GM23338 (cell line): ENCODE measurements around the gene GPR146. TPM values are rescaled to one million over a fixed set of nuclear protein-coding genes. Genes with fewer than 3 reads are reported as not detected.

Experiments used
- ATAC-seq: fragments of 200-7000 bp; cut with Tn5 transposase; 3 replicates; pipeline ENCODE4 v1.9.1; 2020
- DNase-seq: peaks from one replicate; pipeline ENCODE4 v3.0.0-alpha.2; 2015; ENCODE audit warnings: low spot score
- H2AFZ ChIP-seq: fragments of 200-600 bp; sonication (generic); 2 replicates; pipeline ENCODE4 v1.8.0; 2016; ENCODE audit warnings: antibody characterized with exemption, mild to moderate bottlenecking, moderate library complexity
- H3F3A ChIP-seq: fragments of 200-600 bp; sonication (generic); replicated peaks from 2 replicates; pipeline ENCODE4 v1.8.0; 2017; ENCODE audit warnings: antibody characterized with exemption, mixed run types, low read depth
- H3K27ac ChIP-seq: fragments of 200-600 bp; sonication (generic); 2 replicates; pipeline ENCODE4 v1.6.1; 2016; ENCODE audit warnings: low read depth
- H3K27me3 ChIP-seq: fragments of 200-600 bp; sonication (generic); 2 replicates; pipeline ENCODE4 v1.8.0; 2016; ENCODE audit warnings: mild to moderate bottlenecking, mixed run types, moderate library complexity; ENCODE audit not compliant: insufficient read depth
- H3K36me3 ChIP-seq: fragments of 200-600 bp; sonication (generic); 2 replicates; pipeline ENCODE4 v1.8.0; 2016; ENCODE audit warnings: mild to moderate bottlenecking; ENCODE audit not compliant: insufficient read depth
- H3K4me1 ChIP-seq: fragments of 200-600 bp; sonication (generic); 2 replicates; pipeline ENCODE4 v1.8.0; 2016; ENCODE audit warnings: mild to moderate bottlenecking, moderate library complexity; ENCODE audit not compliant: insufficient read depth
- H3K4me2 ChIP-seq: fragments of 200-600 bp; sonication (generic); 2 replicates; pipeline ENCODE4 v1.7.1; 2017; ENCODE audit warnings: mixed run types
- H3K4me3 ChIP-seq: fragments of 200-600 bp; sonication (generic); 2 replicates; pipeline ENCODE4 v1.6.1; 2016; ENCODE audit warnings: mixed run types
- H3K79me2 ChIP-seq: fragments of 200-600 bp; sonication (generic); replicated peaks from 2 replicates; pipeline ENCODE4 v1.8.0; 2017; ENCODE audit warnings: mild to moderate bottlenecking; ENCODE audit not compliant: insufficient read depth
- H3K9me2 ChIP-seq: fragments of 200-600 bp; sonication (generic); 2 replicates; pipeline ENCODE4 v1.8.0; 2017; ENCODE audit not compliant: insufficient read depth
- H4K20me1 ChIP-seq: fragments of 200-600 bp; sonication (generic); replicated peaks from 2 replicates; pipeline ENCODE4 v1.8.0; 2017; ENCODE audit warnings: mild to moderate bottlenecking; ENCODE audit not compliant: insufficient read depth
- H3K27ac Mint-ChIP-seq: 2 replicates; pipeline ENCODE4 v1.8.0; 2020; ENCODE audit warnings: inconsistent platforms, mild to moderate bottlenecking, moderate library complexity, mixed read lengths
- H3K27me3 Mint-ChIP-seq: 3 replicates; pipeline ENCODE4 v1.8.0; 2022; ENCODE audit warnings: low read depth, mild to moderate bottlenecking, moderate library complexity, mixed read lengths, inconsistent platforms; ENCODE audit not compliant: insufficient read depth, poor library complexity
- H3K36me3 Mint-ChIP-seq: 3 replicates; pipeline ENCODE4 v1.8.0; 2021; ENCODE audit warnings: low read depth, mild to moderate bottlenecking, inconsistent platforms, moderate library complexity, mixed read lengths
- H3K4me1 Mint-ChIP-seq: 3 replicates; pipeline ENCODE4 v1.8.0; 2020; ENCODE audit warnings: mild to moderate bottlenecking, inconsistent platforms, mixed read lengths
- H3K4me3 Mint-ChIP-seq: 3 replicates; pipeline ENCODE4 v1.8.0; 2021; ENCODE audit warnings: moderate library complexity, mild to moderate bottlenecking, inconsistent platforms, mixed read lengths
- H3K9me3 Mint-ChIP-seq: 3 replicates; pipeline ENCODE4 v1.8.0; 2020; ENCODE audit warnings: moderate library complexity, mild to moderate bottlenecking, inconsistent platforms, mixed read lengths
- CREB1 ChIP-seq: fragments of 250-450 bp; sonication (Bioruptor Pico); IDR thresholded peaks from 2 replicates; pipeline ENCODE4 v1.5.0; 2020; ENCODE audit warnings: low read depth, mild to moderate bottlenecking, moderate library complexity
- CTCF ChIP-seq, 2 experiments: fragments of 200-600 bp in 1 of 2; sonication (generic) in 1 of 2; conservative IDR thresholded peaks; 2 replicates each; pipeline versions ENCODE4 v1.5.1 to v1.6.1; 2016 to 2017; ENCODE audit warnings: antibody characterized with exemption in 2 of 2, low read depth in 2 of 2, mild to moderate bottlenecking in 2 of 2, moderate library complexity in 1 of 2
- ETS1 ChIP-seq: IDR thresholded peaks from 2 replicates; pipeline ENCODE4 v1.6.1; 2016; ENCODE audit warnings: antibody characterized with exemption
- EZH2 ChIP-seq: fragments of 200-600 bp; sonication (generic); IDR thresholded peaks from one replicate; pipeline ENCODE4 v1.8.0; 2017; ENCODE audit warnings: antibody characterized with exemption, mild to moderate bottlenecking, low read depth; ENCODE audit not compliant: unreplicated experiment
- EZH2phosphoT487 ChIP-seq: fragments of 200-600 bp; sonication (generic); IDR thresholded peaks from one replicate; pipeline ENCODE4 v1.8.1; 2018; ENCODE audit warnings: antibody characterized with exemption; ENCODE audit not compliant: unreplicated experiment
- JUNB ChIP-seq: IDR thresholded peaks from one replicate; pipeline ENCODE4 v1.6.1; 2016; ENCODE audit warnings: antibody characterized with exemption; ENCODE audit not compliant: unreplicated experiment
- NANOG ChIP-seq: IDR thresholded peaks from 2 replicates; pipeline ENCODE4 v1.6.1; 2016; ENCODE audit warnings: antibody characterized with exemption, borderline replicate concordance
- POLR2AphosphoS5 ChIP-seq: IDR thresholded peaks from 2 replicates; pipeline ENCODE4 v1.6.1; 2016; ENCODE audit warnings: antibody characterized with exemption, low read depth
- REST ChIP-seq: IDR thresholded peaks from one replicate; pipeline ENCODE4 v1.6.1; 2018; ENCODE audit warnings: antibody characterized with exemption; ENCODE audit not compliant: unreplicated experiment
- STAT1 ChIP-seq: IDR thresholded peaks from one replicate; pipeline ENCODE4 v1.6.1; 2016; ENCODE audit warnings: antibody characterized with exemption; ENCODE audit not compliant: unreplicated experiment
- ZNF114 ChIP-seq: fragments of 250-450 bp; sonication (Bioruptor Pico); IDR thresholded peaks from 2 replicates; pipeline ENCODE4 v1.5.0; 2020; ENCODE audit warnings: mild to moderate bottlenecking, moderate library complexity
- ZNF331 ChIP-seq: fragments of 250-450 bp; sonication (Bioruptor Pico); IDR thresholded peaks from 2 replicates; pipeline ENCODE4 v1.5.0; 2020; ENCODE audit warnings: low read depth, mild to moderate bottlenecking, moderate library complexity
- polyA plus RNA-seq: library from polyadenylated mRNA; unstranded; fragments of >200 nt; fragmentation: Nextera tagmentation; extraction: Ambion mirVana; gene quantifications from 2 replicates; pipeline ENCODE4 v1.2.1, GENCODE V29; 2016
- total RNA-seq: library from RNA; depleted of rRNA; stranded (reverse); fragments of >200 nt; shearing (Covaris generic); gene quantifications from 2 replicates; pipeline ENCODE4 v1.2.3, GENCODE V29; 2014

Gene GPR146
- total and polyA plus RNA-seq, 2 experiments from 2014 or later, result 0.28 to 0.37 TPM

GRCh38 chr7:1079546-1079945 is 35.2 kb downstream of the GPR146 start:
- Histone ChIP-seq H4K20me1 (no peaks in the 10 kb centered on the region; the same call in 1 of the 2 replicates), H3K79me2 (peaks cover 8% of the 10 kb centered on the region; the same call in 1 of the 2 replicates), H3K27me3 (no peaks in the 10 kb centered on the region), H3F3A (no peaks in the 10 kb centered on the region), H3K36me3 (no peaks in the 10 kb centered on the region), H3K4me2 (no peak overlapping the region), H3K4me3 (no peak overlapping the region), H3K9me2 (no peaks in the 10 kb centered on the region), H3K4me1 (no peaks in the 10 kb centered on the region), H3K27ac (no peak overlapping the region), H2AFZ (no peak overlapping the region)
- peak overlapping the region; percentile 61; the same call in 1 of the 2 replicates for H3K27ac Mint-ChIP-seq
- no peak overlapping the region for H3K4me3 Mint-ChIP-seq
- DNase-seq (no peak), ATAC-seq (no peak)
- peaks cover 9% of the 10 kb centered on the region for H3K27me3 Mint-ChIP-seq
- no peaks in the 10 kb centered on the region for H3K9me3 Mint-ChIP-seq
- TF ChIP-seq NANOG, result no peak
- no peak for TF ChIP-seq EZH2phosphoT487
- no peak for TF ChIP-seq ETS1
- TF ChIP-seq ZNF331 (CRISPR knock-in tag), result no peak
- no peak for TF ChIP-seq EZH2
- TF ChIP-seq CTCF (conservative IDR thresholded peaks at IDR 0.05; ENCODE audit: low read depth in 2 of 2), result no peak
- no peak for TF ChIP-seq JUNB
- peaks cover 3% of the 10 kb centered on the region for H3K4me1 Mint-ChIP-seq
- no peaks in the 10 kb centered on the region; the same call in 2 of the 3 replicates for H3K36me3 Mint-ChIP-seq

- H3K36me3 Mint-ChIP-seq, result no peaks in the 10 kb centered on the region; the same call in 2 of the 3 replicates
- H3K9me2 ChIP-seq, result no peaks in the 10 kb centered on the region
- H3K4me1 Mint-ChIP-seq, result peaks cover 3% of the 10 kb centered on the region
- H4K20me1 ChIP-seq, result no peaks in the 10 kb centered on the region; the same call in 1 of the 2 replicates
- ATAC-seq (no peak), DNase-seq (no peak)
- no peak overlapping the region for H3K27ac Mint-ChIP-seq
- no peak overlapping the region for H3K4me3 ChIP-seq
- H3K4me1 ChIP-seq, result no peaks in the 10 kb centered on the region
- H3F3A ChIP-seq, result no peaks in the 10 kb centered on the region
- peaks cover 12% of the 10 kb centered on the region for H3K27me3 Mint-ChIP-seq
- H3K27me3 ChIP-seq, result no peaks in the 10 kb centered on the region
- H3K4me3 Mint-ChIP-seq, result no peak overlapping the region
- no peak overlapping the region for H2AFZ ChIP-seq
- H3K36me3 ChIP-seq, result no peaks in the 10 kb centered on the region
- H3K79me2 ChIP-seq, result peaks cover 4% of the 10 kb centered on the region; the same call in 1 of the 2 replicates
- no peak overlapping the region for H3K27ac ChIP-seq
- H3K4me2 ChIP-seq, result no peak overlapping the region
- no peaks in the 10 kb centered on the region for H3K9me3 Mint-ChIP-seq
- no peak for TF ChIP-seq EZH2phosphoT487
- TF ChIP-seq POLR2AphosphoS5, result no peak
- TF ChIP-seq CREB1 (CRISPR knock-in tag), result no peak
- TF ChIP-seq ZNF114, result no peak
- no peak for TF ChIP-seq ETS1
- no peak for TF ChIP-seq REST
- no peak for TF ChIP-seq ZNF331 (CRISPR knock-in tag)
- no peak for TF ChIP-seq NANOG
- no peak for TF ChIP-seq STAT1
Observed at GRCh38 chr7:1080252-1080920, 36.0 kb downstream of the GPR146 start.
